Fibroblast of lung (primary cell): ENCODE results near the gene SSB. TPM values are rescaled to one million over a fixed set of nuclear protein-coding genes. Genes with fewer than 3 reads are reported as not detected.
A peak's percentile ranks its signal among the peaks of the same experiment; 100 is the strongest.

ENCODE experiments used
- DNase-seq, 2 donors: peaks; one replicate each; pipeline versions ENCODE4 v3.0.0 to v3.0.0-alpha.2; 2010; ENCODE audit warnings: low read depth in 2 of 2
- H2AFZ ChIP-seq: 2 replicates; pipeline ENCODE4 v1.5.1; 2012; ENCODE audit warnings: low read length, control low read depth, inconsistent platforms
- H3K27ac ChIP-seq: 2 replicates; pipeline ENCODE4 v1.5.1; 2011; ENCODE audit warnings: low read length, control low read depth; ENCODE audit not compliant: insufficient read depth
- H3K27me3 ChIP-seq: 2 replicates; pipeline ENCODE4 v1.5.1; 2011; ENCODE audit warnings: mild to moderate bottlenecking, low read length; ENCODE audit not compliant: control insufficient read depth, insufficient read depth
- H3K36me3 ChIP-seq: 2 replicates; pipeline ENCODE4 v1.5.1; 2011; ENCODE audit warnings: low read length; ENCODE audit not compliant: control insufficient read depth, insufficient read depth
- H3K4me1 ChIP-seq: 2 replicates; pipeline ENCODE4 v1.5.1; 2011; ENCODE audit warnings: low read length; ENCODE audit not compliant: control insufficient read depth, insufficient read depth; ENCODE audit errors: extremely low read depth
- H3K4me2 ChIP-seq: 2 replicates; pipeline ENCODE4 v1.5.1; 2011; ENCODE audit warnings: low read length, control low read depth; ENCODE audit not compliant: insufficient read depth; ENCODE audit errors: extremely low read depth
- H3K4me3 ChIP-seq, 4 experiments: fragments of 200-600 bp in 1 of 4; sonication (generic) in 1 of 4; replicated peaks in 1 of 4; 2 replicates each; pipeline ENCODE4 v1.5.1; 2011 to 2016; ENCODE audit warnings: low read length in 4 of 4, low read depth in 3 of 4, mild to moderate bottlenecking in 3 of 4, control low read depth in 2 of 4, inconsistent platforms in 1 of 4, mixed read lengths in 1 of 4; ENCODE audit not compliant: insufficient read depth in 1 of 4; ENCODE audit errors: control extremely low read depth in 1 of 4
- H3K79me2 ChIP-seq: 2 replicates; pipeline ENCODE4 v1.5.1; 2012; ENCODE audit warnings: mild to moderate bottlenecking, low read length, inconsistent platforms; ENCODE audit not compliant: control insufficient read depth, insufficient read depth
- H3K9ac ChIP-seq: 2 replicates; pipeline ENCODE4 v1.5.1; 2011; ENCODE audit warnings: mild to moderate bottlenecking, low read length, control low read depth; ENCODE audit not compliant: insufficient read depth
- H3K9me3 ChIP-seq: 2 replicates; pipeline ENCODE4 v1.5.1; 2012; ENCODE audit warnings: low read depth, low read length; ENCODE audit not compliant: control insufficient read depth, insufficient read depth
- H4K20me1 ChIP-seq: 2 replicates; pipeline ENCODE4 v1.5.1; 2011; ENCODE audit warnings: low read length; ENCODE audit not compliant: control insufficient read depth, insufficient read depth; ENCODE audit errors: extremely low read depth
- CTCF ChIP-seq, 2 donors: IDR thresholded peaks in 1 of 2; conservative IDR thresholded peaks in 1 of 2; 1 replicate in 1 of 2; 2 replicates in 1 of 2; pipeline ENCODE4 v1.5.1; 2011 to 2012; ENCODE audit warnings: low read length in 2 of 2, control low read depth in 1 of 2, inconsistent platforms in 1 of 2, low read depth in 1 of 2, mild to moderate bottlenecking in 1 of 2
- EZH2 ChIP-seq: IDR thresholded peaks from 2 replicates; pipeline ENCODE4 v1.5.1; 2012; ENCODE audit warnings: low read length, control low read depth, mild to moderate bottlenecking; ENCODE audit errors: missing control alignments
- polyA plus RNA-seq, 2 donors: library from polyadenylated mRNA; depleted of rRNA in 1 of 2; stranded (reverse) in 1 of 2; unstranded in 1 of 2; fragments of >200 nt; gene quantifications; 2 replicates each; pipeline ENCODE4 v1.2.1, GENCODE V29; 2011 to 2012; ENCODE audit warnings: missing spikeins in 1 of 2
- total RNA-seq: library from RNA; depleted of rRNA; stranded (reverse); fragments of >200 nt; gene quantifications from 2 replicates; pipeline ENCODE4 v1.2.1, GENCODE V29; 2014

Gene SSB
- total and polyA plus RNA-seq, 2 donors (not counting 1 experiment from before 2014, with no cell fraction given), result 83.6 to 138 TPM

DNA sequence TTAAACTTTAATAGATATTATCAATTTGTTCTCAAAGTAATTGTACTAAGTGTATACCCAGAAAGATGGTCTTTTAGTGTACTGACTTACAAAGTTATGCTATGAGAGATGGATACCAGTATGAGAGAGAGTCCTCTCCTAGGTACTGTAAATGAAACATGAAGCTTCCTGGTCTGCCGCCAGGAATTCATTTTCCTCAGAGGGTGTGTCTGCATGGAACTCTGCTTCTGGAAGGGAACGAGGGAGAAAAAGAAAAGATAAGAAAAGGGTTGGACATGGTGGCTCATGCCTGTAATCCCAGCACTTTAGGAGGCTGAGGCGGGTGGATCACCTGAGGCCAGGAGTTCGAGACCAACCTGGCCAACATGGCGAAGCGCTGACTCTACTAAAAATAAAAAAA lies 2.2 kb upstream of the SSB start:
- DNase-seq, result peak in 1 of 2 donors; percentile 8
- no peak overlapping the region for H3K4me3 ChIP-seq
- no peak for TF ChIP-seq CTCF (conservative IDR thresholded peaks at IDR 0.05 in 1 of 2, IDR thresholded peaks at IDR 0.05 in 1 of 2; ENCODE audit: low read depth in 1 of 2, low read length in 2 of 2)
- no peak for TF ChIP-seq EZH2
- H4K20me1 ChIP-seq, result no peaks in the 10 kb centered on the region
- no peaks in the 10 kb centered on the region for H3K9me3 ChIP-seq
- H2AFZ ChIP-seq, result no peak overlapping the region
- no peaks in the 10 kb centered on the region for H3K4me1 ChIP-seq
- no peak overlapping the region for H3K9ac ChIP-seq
- no peak overlapping the region for H3K27ac ChIP-seq
- no peaks in the 10 kb centered on the region for H3K36me3 ChIP-seq
- H3K79me2 ChIP-seq, result peaks cover 24% of the 10 kb centered on the region
- H3K4me2 ChIP-seq, result no peak overlapping the region
- H3K27me3 ChIP-seq, result no peaks in the 10 kb centered on the region

DNA sequence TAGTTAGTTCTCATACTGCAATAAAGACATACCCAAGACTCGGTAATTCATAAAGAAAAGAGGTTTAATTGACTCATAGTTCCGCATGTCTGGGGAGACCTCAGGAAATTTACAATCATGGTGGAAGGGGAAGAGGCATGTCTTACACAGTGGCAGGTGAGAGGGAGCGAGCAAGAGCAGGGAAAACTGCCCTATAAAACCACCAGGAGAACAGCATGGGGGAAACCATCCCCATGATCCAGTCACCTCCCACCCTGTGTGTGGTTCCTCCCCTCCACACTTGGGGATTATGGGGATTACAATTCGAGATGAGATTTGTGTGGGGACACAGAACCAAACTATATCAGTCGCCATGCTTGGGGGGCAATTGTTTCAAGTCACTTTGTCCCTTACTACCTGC lies 1.1 kb upstream of the SSB start:
- peaks cover 4% of the 10 kb centered on the region for H3K36me3 ChIP-seq
- H2AFZ ChIP-seq, result no peak overlapping the region
- no peaks in the 10 kb centered on the region for H4K20me1 ChIP-seq
- no peaks in the 10 kb centered on the region for H3K4me1 ChIP-seq
- no peaks in the 10 kb centered on the region for H3K9me3 ChIP-seq
- no peak overlapping the region for H3K27ac ChIP-seq
- TF ChIP-seq CTCF (conservative IDR thresholded peaks at IDR 0.05 in 1 of 2, IDR thresholded peaks at IDR 0.05 in 1 of 2; ENCODE audit: low read depth in 1 of 2, low read length in 2 of 2) (no peak), EZH2 (no peak)
- peaks cover 32% of the 10 kb centered on the region for H3K79me2 ChIP-seq
- no peak overlapping the region for H3K9ac ChIP-seq
- no peak overlapping the region for H3K4me3 ChIP-seq
- H3K4me2 ChIP-seq, result no peak overlapping the region
- H3K27me3 ChIP-seq, result no peaks in the 10 kb centered on the region
- no peak for DNase-seq

DNA sequence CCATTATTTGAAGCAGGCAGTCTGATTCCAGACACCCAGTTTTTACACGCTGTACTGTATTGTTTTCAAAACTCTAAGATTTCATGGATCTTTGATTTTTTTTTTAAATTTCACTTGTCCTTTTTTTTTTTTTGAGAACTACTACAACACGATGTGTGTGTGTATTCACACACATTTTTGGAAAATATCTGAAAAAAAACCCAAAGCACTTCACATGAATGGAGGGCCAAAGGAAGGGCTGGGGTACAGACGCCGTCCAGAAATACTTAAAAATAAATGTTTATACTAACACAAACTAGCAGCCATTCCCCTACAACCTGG lies 314 bp upstream of the SSB start:
- DNase-seq, result no peak
- H3K36me3 ChIP-seq, result peaks cover 5% of the 10 kb centered on the region
- H3K9me3 ChIP-seq, result no peaks in the 10 kb centered on the region
- no peak overlapping the region for H3K9ac ChIP-seq
- peak overlapping the region; percentile 79 for H3K27ac ChIP-seq
- H2AFZ ChIP-seq, result peak overlapping the region; percentile 68
- TF ChIP-seq EZH2 (no peak), CTCF (conservative IDR thresholded peaks at IDR 0.05 in 1 of 2, IDR thresholded peaks at IDR 0.05 in 1 of 2; ENCODE audit: low read depth in 1 of 2, low read length in 2 of 2) (no peak)
- no peaks in the 10 kb centered on the region for H4K20me1 ChIP-seq
- H3K27me3 ChIP-seq, result no peaks in the 10 kb centered on the region
- H3K79me2 ChIP-seq, result peaks cover 38% of the 10 kb centered on the region
- H3K4me2 ChIP-seq, result peak overlapping the region; percentile 21
- peak overlapping the region; percentile 82 to 99 (median 84) for H3K4me3 ChIP-seq
- no peaks in the 10 kb centered on the region for H3K4me1 ChIP-seq
